Endothelial cell of umbilical vein (primary cell): Measurements from ENCODE around the gene OR1I1.

Source experiments
- EZH2 ChIP-seq: IDR thresholded peaks from 2 replicates; pipeline ENCODE4 v1.6.1; 2012; ENCODE audit warnings: borderline replicate concordance, low read depth, mild to moderate bottlenecking, moderate library complexity, low read length, inconsistent platforms; ENCODE audit not compliant: severe bottlenecking
- FOS ChIP-seq: IDR thresholded peaks from 2 replicates; pipeline ENCODE4 v1.6.1; 2011; ENCODE audit warnings: mild to moderate bottlenecking, low read length, moderate library complexity, borderline replicate concordance; ENCODE audit not compliant: insufficient read depth
- GATA2 ChIP-seq: IDR thresholded peaks from 2 replicates; pipeline ENCODE4 v1.7.0; 2011; ENCODE audit warnings: low read depth, mild to moderate bottlenecking, moderate library complexity, mixed read lengths, low read length; ENCODE audit not compliant: insufficient read length, insufficient read depth
- MYC ChIP-seq: IDR thresholded peaks from one replicate; pipeline ENCODE4 v1.6.1; 2011; ENCODE audit warnings: mild to moderate bottlenecking, low read depth, low read length
- POLR2A ChIP-seq: IDR thresholded peaks from 2 replicates; pipeline ENCODE4 v1.6.1; 2012; ENCODE audit warnings: low read depth, mild to moderate bottlenecking, control low read depth, low read length
- POLR2AphosphoS5 ChIP-seq: IDR thresholded peaks from 2 replicates; pipeline ENCODE4 v1.6.1; 2012; ENCODE audit warnings: low read depth, mild to moderate bottlenecking, control low read depth, low read length, moderate library complexity; ENCODE audit not compliant: insufficient read depth
- TF ChIP-seq, protein P1 (sequence below), 2 donors: IDR thresholded peaks; 1 replicate in 1 of 2; 2 replicates in 1 of 2; pipeline ENCODE4 v1.5.1; 2011; ENCODE audit warnings: low read length in 2 of 2, mild to moderate bottlenecking in 2 of 2, moderate library complexity in 2 of 2, control low read depth in 1 of 2, inconsistent platforms in 1 of 2, low read depth in 1 of 2; ENCODE audit not compliant: insufficient read depth in 1 of 2; ENCODE audit errors: extremely low read depth in 1 of 2
- TF ChIP-seq, protein P2 (sequence below): IDR thresholded peaks from 2 replicates; pipeline ENCODE4 v1.6.1; 2011; ENCODE audit not compliant: insufficient read depth, insufficient read length

GRCh38 chr19:15114153-15114540, 32.1 kb downstream of the OR1I1 start:
- TF ChIP-seq, protein P1, sequence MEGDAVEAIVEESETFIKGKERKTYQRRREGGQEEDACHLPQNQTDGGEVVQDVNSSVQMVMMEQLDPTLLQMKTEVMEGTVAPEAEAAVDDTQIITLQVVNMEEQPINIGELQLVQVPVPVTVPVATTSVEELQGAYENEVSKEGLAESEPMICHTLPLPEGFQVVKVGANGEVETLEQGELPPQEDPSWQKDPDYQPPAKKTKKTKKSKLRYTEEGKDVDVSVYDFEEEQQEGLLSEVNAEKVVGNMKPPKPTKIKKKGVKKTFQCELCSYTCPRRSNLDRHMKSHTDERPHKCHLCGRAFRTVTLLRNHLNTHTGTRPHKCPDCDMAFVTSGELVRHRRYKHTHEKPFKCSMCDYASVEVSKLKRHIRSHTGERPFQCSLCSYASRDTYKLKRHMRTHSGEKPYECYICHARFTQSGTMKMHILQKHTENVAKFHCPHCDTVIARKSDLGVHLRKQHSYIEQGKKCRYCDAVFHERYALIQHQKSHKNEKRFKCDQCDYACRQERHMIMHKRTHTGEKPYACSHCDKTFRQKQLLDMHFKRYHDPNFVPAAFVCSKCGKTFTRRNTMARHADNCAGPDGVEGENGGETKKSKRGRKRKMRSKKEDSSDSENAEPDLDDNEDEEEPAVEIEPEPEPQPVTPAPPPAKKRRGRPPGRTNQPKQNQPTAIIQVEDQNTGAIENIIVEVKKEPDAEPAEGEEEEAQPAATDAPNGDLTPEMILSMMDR (IDR thresholded peaks at IDR 0.05; ENCODE audit: extremely low read depth in 1 of 2, insufficient read depth in 1 of 2, low read depth in 1 of 2, low read length in 2 of 2): no peak
- no peak for TF ChIP-seq POLR2AphosphoS5
- TF ChIP-seq POLR2A: no peak
- no peak for TF ChIP-seq MYC
- no peak for TF ChIP-seq EZH2
- TF ChIP-seq, protein P2, sequence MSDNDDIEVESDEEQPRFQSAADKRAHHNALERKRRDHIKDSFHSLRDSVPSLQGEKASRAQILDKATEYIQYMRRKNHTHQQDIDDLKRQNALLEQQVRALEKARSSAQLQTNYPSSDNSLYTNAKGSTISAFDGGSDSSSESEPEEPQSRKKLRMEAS: no peak
- no peak for TF ChIP-seq GATA2
- no peak for TF ChIP-seq FOS
